A549 (cell line): ENCODE data around the gene ITGA11. TPM values are rescaled to one million over a fixed set of nuclear protein-coding genes. Genes with fewer than 3 reads are reported as not detected.

Experiments
- ATAC-seq, 2 experiments: fragments of 200-7000 bp in 1 of 2; fragments of >200 bp in 1 of 2; cut with Nextera tagmentation in 1 of 2; cut with Tn5 transposase in 1 of 2; 3 replicates each; pipeline versions ENCODE4 v1.8.0 to v1.9.1; 2018 to 2020; ENCODE audit warnings: mild to moderate bottlenecking in 1 of 2, moderate library complexity in 1 of 2
- CTCF ChIA-PET: fragments of 300-600 bp; sonication (Branson Sonifier 250); formaldehyde crosslinking; extraction: SDS; loops from one replicate; lab custom pipeline; 2021; ENCODE audit warnings: antibody characterized with exemption, inconsistent platforms; lab: Yijun Ruan, JAX
- POLR2A ChIA-PET: fragments of 350-600 bp; formaldehyde crosslinking; extraction: SDS; loops from one replicate; lab custom pipeline; 2021; ENCODE audit warnings: antibody characterized with exemption, inconsistent platforms; lab: Yijun Ruan, JAX
- DNase-seq, 2 experiments: peaks; one replicate each; pipeline versions ENCODE4 v3.0.0 to v3.0.0-alpha.2; 2011 to 2016; ENCODE audit warnings: low read depth in 1 of 2, low spot score in 1 of 2
- FAIRE-seq: peaks from 2 replicates; lab custom pipeline; 2011; peaks lifted over from hg19 to GRCh38; lab: Jason Lieb, UNC
- H3K27ac ChIP-seq, 2 experiments: fragments of >200 bp; sonication (Bioruptor Twin); formaldehyde crosslinking; 3 replicates each; pipeline ENCODE4 v1.5.1; 2016 to 2017
- H3K4me1 ChIP-seq: fragments of >200 bp; sonication (Bioruptor Twin); formaldehyde crosslinking; 3 replicates; pipeline ENCODE4 v1.6.1; 2016
- H3K4me2 ChIP-seq: fragments of >200 bp; sonication (Bioruptor Twin); formaldehyde crosslinking; 3 replicates; pipeline ENCODE4 v1.6.1; 2016
- H3K4me3 ChIP-seq: fragments of >200 bp; sonication (Bioruptor Twin); formaldehyde crosslinking; 3 replicates; pipeline ENCODE4 v1.5.1; 2016
- H3K9me3 ChIP-seq: fragments of >200 bp; sonication (Bioruptor Twin); formaldehyde crosslinking; 3 replicates; pipeline ENCODE4 v1.6.1; 2016
- CBX2 ChIP-seq: fragments of 200-600 bp; sonication (generic); IDR thresholded peaks from 2 replicates; pipeline ENCODE4 v1.6.1; 2016; ENCODE audit warnings: low read depth, mild to moderate bottlenecking, borderline replicate concordance
- CEBPB ChIP-seq, 2 experiments: fragments of >200 bp in 1 of 2; sonication (Bioruptor Twin) in 1 of 2; formaldehyde crosslinking in 1 of 2; IDR thresholded peaks; 2 replicates each; pipeline ENCODE4 v1.6.1; 2012 to 2016
- EHMT2 ChIP-seq: fragments of 200-600 bp; sonication (generic); IDR thresholded peaks from 2 replicates; pipeline ENCODE4 v1.6.1; 2016; ENCODE audit warnings: antibody characterized with exemption, low read depth, mild to moderate bottlenecking, moderate library complexity
- FOXS1 ChIP-seq: fragments of 250-450 bp; sonication (Bioruptor Pico); IDR thresholded peaks from 2 replicates; pipeline ENCODE4 v1.5.0; 2020; ENCODE audit warnings: mild to moderate bottlenecking, moderate library complexity
- GATA3 ChIP-seq: IDR thresholded peaks from 2 replicates; pipeline ENCODE4 v1.6.1; 2012; ENCODE audit warnings: borderline replicate concordance
- KDM5A ChIP-seq: fragments of 200-600 bp; sonication (generic); IDR thresholded peaks from 2 replicates; pipeline ENCODE4 v1.6.1; 2016; ENCODE audit warnings: antibody characterized with exemption, mild to moderate bottlenecking
- MAZ ChIP-seq: fragments of 150-350 bp; IDR thresholded peaks from 2 replicates; pipeline ENCODE4 v1.6.1; 2014; ENCODE audit warnings: antibody characterized with exemption, low read depth, low read length, borderline replicate concordance
- MYC ChIP-seq: IDR thresholded peaks from 2 replicates; pipeline ENCODE4 v1.6.1; 2012; ENCODE audit warnings: mild to moderate bottlenecking, inconsistent platforms, low read length, improper control_type of control experiment, borderline replicate concordance
- NR3C1 ChIP-seq: fragments of >200 bp; sonication (Bioruptor Twin); formaldehyde crosslinking; IDR thresholded peaks from 3 replicates; pipeline ENCODE4 v1.6.1; 2017
- PBX3 ChIP-seq: IDR thresholded peaks from 2 replicates; pipeline ENCODE4 v1.6.1; 2012
- POLR2A ChIP-seq: IDR thresholded peaks from 2 replicates; pipeline ENCODE4 v1.6.1; 2012; ENCODE audit warnings: mild to moderate bottlenecking, low read length
- RNF2 ChIP-seq: fragments of 200-600 bp; sonication (generic); IDR thresholded peaks from 2 replicates; pipeline ENCODE4 v1.6.1; 2016; ENCODE audit warnings: low read depth, mild to moderate bottlenecking, antibody characterized with exemption, moderate library complexity, borderline replicate concordance
- SREBF2 ChIP-seq: fragments of 450-650 bp; IDR thresholded peaks from 2 replicates; pipeline ENCODE4 v1.6.1; 2014; ENCODE audit warnings: mild to moderate bottlenecking, moderate library complexity
- TFCP2L1 ChIP-seq: fragments of 250-450 bp; sonication (Bioruptor Pico); IDR thresholded peaks from 2 replicates; pipeline ENCODE4 v1.5.0; 2021; ENCODE audit warnings: mild to moderate bottlenecking
- ZFP36 ChIP-seq: fragments of 450-650 bp; IDR thresholded peaks from 2 replicates; pipeline ENCODE4 v1.6.1; 2014; ENCODE audit warnings: borderline replicate concordance; ENCODE audit not compliant: partially characterized antibody
- WGBS: methylation state at CpG from one replicate; pipeline ENCODE4 v1.1.6; 2017; ENCODE audit errors: missing lambda C conversion rate; 5-methylcytosine and 5-hydroxymethylcytosine counted together
- polyA plus RNA-seq, 4 experiments: library from polyadenylated mRNA; depleted of rRNA in 3 of 4; stranded (reverse); fragments of >200 nt; fragmentation: RNase III in 1 of 4; extraction: RNeasy Plus Mini Kit Qiagen cat#74134 plus additional on column Dnase treatment in 1 of 4; gene quantifications; 2 replicates in 3 of 4; 3 replicates in 1 of 4; pipeline ENCODE4 v1.2.3, GENCODE V29; 2011 to 2017
- TF ChIP-seq, protein P1 (sequence below): fragments of >200 bp; sonication (Bioruptor Twin); formaldehyde crosslinking; IDR thresholded peaks from 3 replicates; pipeline ENCODE4 v1.5.1; 2016
- TF ChIP-seq, protein P2 (sequence below): fragments of 450-650 bp; IDR thresholded peaks from 2 replicates; pipeline ENCODE4 v1.6.1; 2014; ENCODE audit warnings: antibody characterized with exemption
- TF ChIP-seq, protein P3 (sequence below): fragments of >200 bp; sonication (Bioruptor Twin); formaldehyde crosslinking; IDR thresholded peaks from 2 replicates; pipeline ENCODE4 v1.6.1; 2016
- TF ChIP-seq, protein P4 (sequence below): fragments of 200-600 bp; sonication (generic); IDR thresholded peaks from 2 replicates; pipeline ENCODE4 v1.6.1; 2016; ENCODE audit warnings: antibody characterized with exemption, mild to moderate bottlenecking, moderate library complexity

ITGA11 gene
- polyA plus RNA-seq, 2 of the 4 experiments (the other 2 are of a cell fraction), result 8.3 to 17.2 TPM

DNA sequence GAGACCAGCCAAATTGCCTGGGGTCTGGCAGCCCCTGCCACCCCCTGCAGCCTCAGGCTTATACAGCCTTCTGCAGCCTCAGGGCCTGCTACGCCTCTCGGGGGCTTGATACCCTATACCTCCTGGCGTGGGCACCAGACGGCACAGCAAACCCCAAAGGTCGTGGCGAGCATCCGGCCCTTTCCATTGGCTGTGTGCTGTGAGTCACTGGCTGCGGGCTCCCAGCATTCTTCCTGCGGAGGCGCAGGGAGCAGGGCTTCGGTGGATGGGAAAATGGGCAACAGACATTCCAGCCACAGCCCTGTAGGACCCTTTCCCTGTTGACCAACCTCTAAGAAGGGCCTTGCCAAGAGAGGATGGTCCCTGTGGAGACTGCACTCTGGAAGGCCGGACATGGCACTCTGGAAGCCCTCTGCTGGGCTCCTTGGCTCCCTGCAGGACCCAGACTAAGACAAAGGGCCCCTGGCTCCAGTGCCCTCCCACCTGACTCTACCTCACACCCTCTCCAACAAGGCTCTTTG is 59.6 kb downstream of the ITGA11 start (continued):
- TF ChIP-seq, protein P1, sequence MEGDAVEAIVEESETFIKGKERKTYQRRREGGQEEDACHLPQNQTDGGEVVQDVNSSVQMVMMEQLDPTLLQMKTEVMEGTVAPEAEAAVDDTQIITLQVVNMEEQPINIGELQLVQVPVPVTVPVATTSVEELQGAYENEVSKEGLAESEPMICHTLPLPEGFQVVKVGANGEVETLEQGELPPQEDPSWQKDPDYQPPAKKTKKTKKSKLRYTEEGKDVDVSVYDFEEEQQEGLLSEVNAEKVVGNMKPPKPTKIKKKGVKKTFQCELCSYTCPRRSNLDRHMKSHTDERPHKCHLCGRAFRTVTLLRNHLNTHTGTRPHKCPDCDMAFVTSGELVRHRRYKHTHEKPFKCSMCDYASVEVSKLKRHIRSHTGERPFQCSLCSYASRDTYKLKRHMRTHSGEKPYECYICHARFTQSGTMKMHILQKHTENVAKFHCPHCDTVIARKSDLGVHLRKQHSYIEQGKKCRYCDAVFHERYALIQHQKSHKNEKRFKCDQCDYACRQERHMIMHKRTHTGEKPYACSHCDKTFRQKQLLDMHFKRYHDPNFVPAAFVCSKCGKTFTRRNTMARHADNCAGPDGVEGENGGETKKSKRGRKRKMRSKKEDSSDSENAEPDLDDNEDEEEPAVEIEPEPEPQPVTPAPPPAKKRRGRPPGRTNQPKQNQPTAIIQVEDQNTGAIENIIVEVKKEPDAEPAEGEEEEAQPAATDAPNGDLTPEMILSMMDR, result peak; percentile 29

GRCh38 chr15:68371851-68372250 is 60.1 kb downstream of the ITGA11 start:
- Histone ChIP-seq H3K4me3 (no peak overlapping the region), H3K27ac (no peak overlapping the region), H3K4me2 (no peak overlapping the region), H3K9me3 (no peaks in the 10 kb centered on the region), H3K4me1 (no peaks in the 10 kb centered on the region)
- CTCF ChIA-PET, result interaction anchor here (0.8 to 6.7 kb wide), 4 partner anchors 10 to 65 kb away, joined by 3 to 37 read pairs (median 6); no protein-coding TSS in a partner anchor
- ATAC-seq, result no peak
- TF ChIP-seq, protein P2, sequence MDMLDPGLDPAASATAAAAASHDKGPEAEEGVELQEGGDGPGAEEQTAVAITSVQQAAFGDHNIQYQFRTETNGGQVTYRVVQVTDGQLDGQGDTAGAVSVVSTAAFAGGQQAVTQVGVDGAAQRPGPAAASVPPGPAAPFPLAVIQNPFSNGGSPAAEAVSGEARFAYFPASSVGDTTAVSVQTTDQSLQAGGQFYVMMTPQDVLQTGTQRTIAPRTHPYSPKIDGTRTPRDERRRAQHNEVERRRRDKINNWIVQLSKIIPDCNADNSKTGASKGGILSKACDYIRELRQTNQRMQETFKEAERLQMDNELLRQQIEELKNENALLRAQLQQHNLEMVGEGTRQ, result no peak
- TF ChIP-seq FOXS1 (CRISPR knock-in tag), result no peak
- TF ChIP-seq, protein P3, sequence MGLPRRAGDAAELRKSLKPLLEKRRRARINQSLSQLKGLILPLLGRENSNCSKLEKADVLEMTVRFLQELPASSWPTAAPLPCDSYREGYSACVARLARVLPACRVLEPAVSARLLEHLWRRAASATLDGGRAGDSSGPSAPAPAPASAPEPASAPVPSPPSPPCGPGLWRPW, result no peak
- TF ChIP-seq RNF2, result no peak
- no peak for TF ChIP-seq CEBPB (IDR thresholded peaks at IDR 0.05)
- no peak for TF ChIP-seq MYC
- no peak for TF ChIP-seq MAZ
- no peak for TF ChIP-seq PBX3
- no peak for TF ChIP-seq TFCP2L1 (CRISPR knock-in tag)
- TF ChIP-seq NR3C1, result no peak
- no peak for TF ChIP-seq ZFP36
- TF ChIP-seq POLR2A, result no peak
- TF ChIP-seq CBX2, result no peak
- TF ChIP-seq EHMT2, result no peak
- TF ChIP-seq, protein P4, sequence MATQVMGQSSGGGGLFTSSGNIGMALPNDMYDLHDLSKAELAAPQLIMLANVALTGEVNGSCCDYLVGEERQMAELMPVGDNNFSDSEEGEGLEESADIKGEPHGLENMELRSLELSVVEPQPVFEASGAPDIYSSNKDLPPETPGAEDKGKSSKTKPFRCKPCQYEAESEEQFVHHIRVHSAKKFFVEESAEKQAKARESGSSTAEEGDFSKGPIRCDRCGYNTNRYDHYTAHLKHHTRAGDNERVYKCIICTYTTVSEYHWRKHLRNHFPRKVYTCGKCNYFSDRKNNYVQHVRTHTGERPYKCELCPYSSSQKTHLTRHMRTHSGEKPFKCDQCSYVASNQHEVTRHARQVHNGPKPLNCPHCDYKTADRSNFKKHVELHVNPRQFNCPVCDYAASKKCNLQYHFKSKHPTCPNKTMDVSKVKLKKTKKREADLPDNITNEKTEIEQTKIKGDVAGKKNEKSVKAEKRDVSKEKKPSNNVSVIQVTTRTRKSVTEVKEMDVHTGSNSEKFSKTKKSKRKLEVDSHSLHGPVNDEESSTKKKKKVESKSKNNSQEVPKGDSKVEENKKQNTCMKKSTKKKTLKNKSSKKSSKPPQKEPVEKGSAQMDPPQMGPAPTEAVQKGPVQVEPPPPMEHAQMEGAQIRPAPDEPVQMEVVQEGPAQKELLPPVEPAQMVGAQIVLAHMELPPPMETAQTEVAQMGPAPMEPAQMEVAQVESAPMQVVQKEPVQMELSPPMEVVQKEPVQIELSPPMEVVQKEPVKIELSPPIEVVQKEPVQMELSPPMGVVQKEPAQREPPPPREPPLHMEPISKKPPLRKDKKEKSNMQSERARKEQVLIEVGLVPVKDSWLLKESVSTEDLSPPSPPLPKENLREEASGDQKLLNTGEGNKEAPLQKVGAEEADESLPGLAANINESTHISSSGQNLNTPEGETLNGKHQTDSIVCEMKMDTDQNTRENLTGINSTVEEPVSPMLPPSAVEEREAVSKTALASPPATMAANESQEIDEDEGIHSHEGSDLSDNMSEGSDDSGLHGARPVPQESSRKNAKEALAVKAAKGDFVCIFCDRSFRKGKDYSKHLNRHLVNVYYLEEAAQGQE, result no peak
- TF ChIP-seq GATA3, result no peak
- no peak for TF ChIP-seq KDM5A
- TF ChIP-seq SREBF2, result no peak
- FAIRE-seq, result no peak
- WGBS, result 89% methylated on average over 3 of the region's 4 CpGs
- POLR2A ChIA-PET, result no interaction called here
- no peak for DNase-seq
